DLD1 (cell line): ENCODE data around the gene MAP2K3.
"Not testable (repeated sequence)": the region's sequence is repeated elsewhere in the genome, so short reads cannot be mapped to it uniquely, and the experiment has no call there.

Source experiments
- in situ Hi-C: cut with HindIII; loops from 2 replicates; pipeline ENCODE4 v1.10.0; 2017; ENCODE audit warnings: low sequenced_read_pairs

Gene MAP2K3

GRCh38 chr17:21327921-21328320 is 43.4 kb downstream of the MAP2K3 start:
- in situ Hi-C loops = not testable (repeated sequence)

- in situ Hi-C loops = not testable (repeated sequence)
Observed at GRCh38 chr17:21328778-21329177, 44.3 kb downstream of the MAP2K3 start.

GRCh38 chr17:21330436-21331160 is 46.1 kb downstream of the MAP2K3 start:
- in situ Hi-C loops = no loop called here

- in situ Hi-C loops = not testable (repeated sequence)
Observed at GRCh38 chr17:21336541-21337294, 52.2 kb downstream of the MAP2K3 start.

GRCh38 chr17:21337981-21338625 is 53.6 kb downstream of the MAP2K3 start:
- in situ Hi-C loops = not testable (repeated sequence)

- in situ Hi-C loops = no loop called here
Observed at GRCh38 chr17:21339011-21339410, 54.5 kb downstream of the MAP2K3 start.

- in situ Hi-C loops = not testable (repeated sequence)
Observed at GRCh38 chr17:21339571-21339970, 55.1 kb downstream of the MAP2K3 start.

- in situ Hi-C loops = not testable (repeated sequence)
Observed at GRCh38 chr17:21340407-21340806, 55.9 kb downstream of the MAP2K3 start.

- in situ Hi-C loops = not testable (repeated sequence)
Observed at GRCh38 chr17:21341279-21341678, 56.8 kb downstream of the MAP2K3 start.

- in situ Hi-C loops = not testable (repeated sequence)
Observed at GRCh38 chr17:21341925-21342540, 57.5 kb downstream of the MAP2K3 start.

- in situ Hi-C loops = not testable (repeated sequence)
Observed at GRCh38 chr17:21343061-21343949, 58.8 kb downstream of the MAP2K3 start.

GRCh38 chr17:21344801-21345200 is 60.3 kb downstream of the MAP2K3 start:
- in situ Hi-C loops = not testable (repeated sequence)

GRCh38 chr17:21345236-21345635 is 60.7 kb downstream of the MAP2K3 start:
- in situ Hi-C loops = no loop called here

GRCh38 chr17:21346107-21346506 is 61.6 kb downstream of the MAP2K3 start:
- in situ Hi-C loops = not testable (repeated sequence)

- in situ Hi-C loops = not testable (repeated sequence)
Observed at GRCh38 chr17:21346651-21347250, 62.2 kb downstream of the MAP2K3 start.

GRCh38 chr17:21347660-21348059 is 63.1 kb downstream of the MAP2K3 start:
- in situ Hi-C loops = not testable (repeated sequence)

GRCh38 chr17:21348081-21348925 is 63.8 kb downstream of the MAP2K3 start:
- in situ Hi-C loops = not testable (repeated sequence)

- in situ Hi-C loops = not testable (repeated sequence)
Observed at GRCh38 chr17:21348926-21349261, 64.4 kb downstream of the MAP2K3 start.
